SU-DHL-6 (cell line): ENCODE results near the gene PHTF2.

Source experiments
- CTCF ChIP-seq: fragments of 200-600 bp; sonication (generic); IDR thresholded peaks from one replicate; pipeline ENCODE4 v1.5.1; 2017; ENCODE audit warnings: antibody characterized with exemption, mild to moderate bottlenecking, low read length, moderate library complexity; ENCODE audit not compliant: insufficient read depth, poor library complexity, severe bottlenecking
- EZH2phosphoT487 ChIP-seq: fragments of 200-600 bp; sonication (generic), shearing (Covaris generic); conservative IDR thresholded peaks from 2 replicates; pipeline ENCODE4 v1.6.1; 2018; ENCODE audit warnings: mild to moderate bottlenecking, antibody characterized with exemption, low read length, moderate library complexity, mixed read lengths

GRCh38 chr7:77822269-77822668 is 23.7 kb downstream of the PHTF2 start:
- TF ChIP-seq CTCF (no peak), EZH2phosphoT487 (no peak)
